Measurements from ENCODE around the gene NLGN2.

- TF ChIP-seq E2F4 (CRISPR knock-in tag; IDR thresholded peaks at IDR 0.05; ENCODE audit: borderline replicate concordance, low read depth) (no peak), HMGXB4 (CRISPR knock-in tag; IDR thresholded peaks at IDR 0.05) (no peak)
These were observed 16.0 kb downstream of the NLGN2 start for GRCh38 chr17:7423679-7424078.

Measured in WTC11 (cell line).